ENCODE data around the gene APOBEC3C.
"Not testable (repeated sequence)": the region's sequence is repeated elsewhere in the genome, so short reads cannot be mapped to it uniquely, and the experiment has no call there.

Gene APOBEC3C

GRCh38 chr22:39063904-39064303, 49.8 kb downstream of the APOBEC3C start:
- DNase-seq (ENCODE audit: low spot score), result not testable (repeated sequence)

GRCh38 chr22:39066442-39067276, 52.6 kb downstream of the APOBEC3C start:
- DNase-seq (ENCODE audit: low spot score), result not testable (repeated sequence)

GRCh38 chr22:39068033-39068785, 54.2 kb downstream of the APOBEC3C start:
- DNase-seq (ENCODE audit: low spot score), result no peak
